Smooth muscle cell of the pulmonary artery (primary cell): ENCODE measurements around the gene TFDP2. TPM values are rescaled to one million over a fixed set of nuclear protein-coding genes. Genes with fewer than 3 reads are reported as not detected.

ENCODE experiments used
- total RNA-seq: library from RNA; depleted of rRNA; stranded (reverse); fragments of >200 nt; gene quantifications from 2 replicates; pipeline ENCODE4 v1.2.3, GENCODE V29; 2014

The TFDP2 gene, protein sequence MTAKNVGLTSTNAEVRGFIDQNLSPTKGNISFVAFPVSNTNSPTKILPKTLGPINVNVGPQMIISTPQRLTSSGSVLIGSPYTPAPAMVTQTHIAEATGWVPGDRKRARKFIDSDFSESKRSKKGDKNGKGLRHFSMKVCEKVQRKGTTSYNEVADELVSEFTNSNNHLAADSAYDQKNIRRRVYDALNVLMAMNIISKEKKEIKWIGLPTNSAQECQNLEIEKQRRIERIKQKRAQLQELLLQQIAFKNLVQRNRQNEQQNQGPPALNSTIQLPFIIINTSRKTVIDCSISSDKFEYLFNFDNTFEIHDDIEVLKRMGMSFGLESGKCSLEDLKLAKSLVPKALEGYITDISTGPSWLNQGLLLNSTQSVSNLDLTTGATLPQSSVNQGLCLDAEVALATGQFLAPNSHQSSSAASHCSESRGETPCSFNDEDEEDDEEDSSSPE
- total RNA-seq: 14.0 and 21.9 TPM in 2 replicates

DNA sequence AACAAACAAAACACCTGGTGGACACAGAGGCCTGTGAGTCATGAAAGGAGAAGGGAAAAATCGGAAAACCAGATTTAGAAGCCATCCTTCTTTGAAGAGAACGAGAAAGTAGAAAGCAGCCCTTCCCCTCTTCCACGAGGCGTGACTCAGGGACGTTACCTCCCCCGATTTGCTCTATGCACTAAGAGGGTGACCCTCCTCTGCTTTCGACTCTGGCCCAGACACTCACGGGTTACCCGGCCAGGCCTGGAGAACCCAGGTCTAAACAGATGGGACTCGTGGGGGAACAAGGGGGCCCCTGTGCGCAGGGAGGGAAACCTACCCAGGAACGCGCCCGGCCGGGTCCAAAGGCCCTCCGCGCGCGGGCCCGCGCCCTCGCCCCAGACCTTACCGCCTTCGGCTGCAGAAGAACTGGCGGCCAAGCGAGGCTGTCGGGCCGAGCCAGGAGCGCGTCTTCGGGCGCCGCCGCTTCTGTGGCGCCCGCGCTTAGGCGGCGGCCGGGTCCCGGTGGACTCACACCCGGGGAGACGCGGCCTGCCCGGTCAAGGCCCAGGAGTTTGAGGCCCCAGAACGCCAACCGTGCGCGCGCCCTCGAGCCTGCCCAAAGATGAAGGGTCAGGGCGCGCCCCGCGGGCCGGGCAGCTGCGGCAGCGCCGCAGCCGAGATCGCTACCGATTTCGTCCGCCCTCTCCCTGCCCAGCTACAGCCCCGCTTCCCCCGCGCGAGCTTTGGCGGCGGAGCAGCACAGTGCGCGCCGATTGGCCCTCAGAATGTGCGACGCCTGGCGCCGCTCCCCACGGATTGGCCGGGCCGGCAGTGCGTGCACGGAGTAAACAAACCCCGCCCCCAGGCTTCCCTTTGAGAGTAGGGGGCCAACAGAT is at the start of gene TFDP2:
TFDP2 (minus strand) TSS at position 753 of the 881 bp plus-strand sequence. CDS start 47,795 bp downstream, outside the sequence.

Other genes with a start within 250 kb of the TFDP2 start
- 10.6 and 15.5 TPM in 2 replicates for gene GK5, start 76.0 kb upstream of the TFDP2 start, total RNA-seq